NCI-H2029 treated with DMSO at 0.1 percent for 48 hours (cell line): ENCODE measurements around the gene IL4I1.

Source experiments
- DNase-seq: peaks from one replicate; lab custom pipeline; 2025; lab: John Stamatoyannopoulos, UW

The IL4I1 gene

GRCh38 chr19:49863935-49864320, 32.8 kb downstream of the IL4I1 start:
- DNase-seq = no peak

- no peak for DNase-seq
These were observed 33.3 kb downstream of the IL4I1 start for GRCh38 chr19:49863254-49863934.

GRCh38 chr19:49862391-49863253, 34.1 kb downstream of the IL4I1 start:
- no peak for DNase-seq

- DNase-seq = no peak
These were observed 34.9 kb downstream of the IL4I1 start for GRCh38 chr19:49861541-49862378.

GRCh38 chr19:49861107-49861506, 35.6 kb downstream of the IL4I1 start:
- DNase-seq = no peak

- no peak for DNase-seq
These were observed 36.2 kb downstream of the IL4I1 start for GRCh38 chr19:49860336-49861102.

GRCh38 chr19:49859682-49860335, 36.9 kb downstream of the IL4I1 start:
- no peak for DNase-seq

- no peak for DNase-seq
These were observed 38.4 kb downstream of the IL4I1 start for GRCh38 chr19:49858088-49858985.

GRCh38 chr19:49857838-49858087, 38.9 kb downstream of the IL4I1 start:
- no peak for DNase-seq

GRCh38 chr19:49857061-49857837, 39.4 kb downstream of the IL4I1 start:
- DNase-seq = no peak

- DNase-seq = no peak
These were observed 40.1 kb downstream of the IL4I1 start for GRCh38 chr19:49856574-49857021.

- no peak for DNase-seq
These were observed 40.8 kb downstream of the IL4I1 start for GRCh38 chr19:49855676-49856573.

- DNase-seq = no peak
These were observed 41.4 kb downstream of the IL4I1 start for GRCh38 chr19:49855277-49855675.

GRCh38 chr19:49854378-49855263, 42.1 kb downstream of the IL4I1 start:
- no peak for DNase-seq

GRCh38 chr19:49853852-49854377, 42.8 kb downstream of the IL4I1 start:
- no peak for DNase-seq

- DNase-seq = no peak
These were observed 44.0 kb downstream of the IL4I1 start for GRCh38 chr19:49852631-49853126.
